ENCODE measurements around the gene CREB1. TPM values are rescaled to one million over a fixed set of nuclear protein-coding genes. Genes with fewer than 3 reads are reported as not detected.

The CREB1 gene
- total RNA-seq, 1 experiment from 2014 or later, result 47.7 TPM

DNA sequence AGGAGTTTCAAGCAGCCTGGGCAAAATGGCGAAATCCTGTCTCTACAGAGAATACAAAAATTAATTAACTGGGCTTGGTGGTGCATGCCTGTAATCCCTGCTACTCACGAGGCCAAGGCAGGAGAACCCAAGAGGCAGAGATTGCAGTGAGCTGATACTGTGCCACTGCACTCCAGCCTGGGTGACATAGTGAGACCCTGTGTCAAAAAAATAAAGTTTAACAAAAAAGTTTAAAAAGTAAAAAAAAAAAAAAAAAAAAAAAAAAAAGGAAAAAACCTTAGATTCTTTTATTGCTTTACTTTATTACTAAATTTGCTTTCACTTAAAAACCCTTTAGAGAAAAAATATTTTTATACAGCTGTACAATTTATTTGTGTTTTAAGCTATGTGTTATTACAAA is 10.7 kb downstream of the CREB1 start:
- DNase-seq (ENCODE audit: low read depth), result no peak

DNA sequence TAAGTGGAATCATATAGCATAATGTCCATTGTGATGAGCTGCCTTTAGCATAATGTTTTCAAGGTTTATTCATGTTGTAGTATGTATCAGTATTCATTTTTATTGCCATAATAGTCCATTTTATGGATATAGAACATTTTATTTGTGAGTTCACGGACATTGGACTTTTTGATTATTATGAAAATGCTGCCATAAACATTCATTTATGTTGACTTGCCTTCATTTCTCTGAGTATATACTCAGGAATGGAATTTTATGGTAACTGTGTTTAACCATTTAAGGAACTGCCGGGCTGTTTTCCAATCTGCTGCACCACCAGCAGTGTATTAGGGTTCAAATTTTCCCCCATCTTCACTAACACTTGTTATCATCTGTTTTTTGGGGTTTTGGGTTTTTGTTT is 12.2 kb downstream of the CREB1 start:
- DNase-seq (ENCODE audit: low read depth), result no peak

DNA sequence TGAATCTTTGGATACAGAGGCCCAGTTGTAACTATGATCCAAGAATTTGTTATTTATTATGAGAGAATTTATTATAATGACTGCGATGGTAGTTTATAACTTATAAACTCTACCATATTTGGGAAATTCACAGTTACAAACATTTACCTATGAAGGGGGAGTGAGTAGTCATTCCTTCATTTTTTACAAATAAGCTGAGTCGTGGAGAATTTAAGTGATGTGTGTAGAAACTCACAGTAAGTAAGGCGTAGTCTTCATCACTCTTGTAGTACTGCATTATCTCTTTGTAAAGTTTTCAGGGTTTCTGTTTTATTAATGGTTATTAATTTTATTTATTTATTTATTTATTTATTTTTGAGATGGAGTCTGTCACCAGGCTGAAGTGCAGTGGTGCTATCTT is 13.5 kb downstream of the CREB1 start:
- DNase-seq (ENCODE audit: low read depth), result no peak

DNA sequence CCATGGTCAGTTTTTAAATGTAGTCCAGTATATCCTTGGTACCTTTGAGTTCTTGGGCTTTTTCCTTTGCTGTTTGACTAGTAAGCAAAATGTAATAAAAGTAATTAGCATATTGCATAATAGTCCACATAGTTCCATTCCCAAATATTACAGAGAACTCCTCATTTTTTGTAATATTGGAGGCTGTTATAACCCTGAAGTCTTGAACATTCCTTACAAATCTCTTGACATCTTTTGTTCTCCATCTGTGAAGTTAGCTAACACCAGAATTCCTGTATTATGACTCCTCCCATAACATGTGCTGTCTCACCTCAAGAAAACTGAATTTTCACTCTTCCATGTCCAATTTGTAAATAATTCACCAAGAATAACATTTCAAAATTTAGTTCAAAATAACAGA is 17.1 kb downstream of the CREB1 start:
- DNase-seq (ENCODE audit: low read depth), result no peak

DNA sequence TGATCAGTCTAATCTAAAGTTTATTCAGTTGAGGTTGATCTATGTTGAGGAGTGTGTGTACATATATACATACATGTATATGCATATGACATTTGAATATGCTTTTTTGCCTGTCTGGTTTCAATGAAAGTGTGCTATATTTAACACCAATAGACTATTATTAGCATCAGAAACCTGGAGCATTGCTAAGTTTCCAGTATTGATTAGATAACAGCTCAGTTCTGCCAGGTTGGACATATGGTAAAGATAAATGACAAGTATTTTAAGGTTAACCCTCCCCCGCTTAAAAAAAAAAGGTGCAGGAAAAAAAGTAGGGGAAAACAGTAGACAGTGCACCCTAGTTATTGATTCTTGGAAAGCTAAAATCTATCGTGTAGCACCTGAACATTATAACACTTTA is 19.4 kb downstream of the CREB1 start:
- DNase-seq (ENCODE audit: low read depth), result no peak

DNA sequence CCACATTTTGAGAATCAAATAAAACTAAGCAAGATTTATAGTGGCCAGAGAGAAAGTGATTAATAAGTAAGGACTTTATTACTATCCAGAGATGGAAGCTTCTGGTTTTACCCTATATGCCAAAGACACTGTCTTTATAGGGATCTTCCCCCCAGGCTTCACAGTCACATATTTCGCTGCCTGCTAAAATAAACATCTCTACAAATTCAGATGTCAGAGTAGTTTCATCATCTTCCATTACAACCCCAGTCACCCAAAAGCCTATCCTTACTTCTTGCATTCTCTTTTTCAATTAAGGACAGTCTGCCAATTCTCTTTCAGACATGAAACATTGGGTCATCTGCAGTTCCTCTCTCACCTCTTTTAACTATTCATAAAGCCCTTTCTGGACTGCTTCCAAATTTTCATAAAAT is 28.3 kb downstream of the CREB1 start:
- DNase-seq (ENCODE audit: low read depth), result no peak

DNA sequence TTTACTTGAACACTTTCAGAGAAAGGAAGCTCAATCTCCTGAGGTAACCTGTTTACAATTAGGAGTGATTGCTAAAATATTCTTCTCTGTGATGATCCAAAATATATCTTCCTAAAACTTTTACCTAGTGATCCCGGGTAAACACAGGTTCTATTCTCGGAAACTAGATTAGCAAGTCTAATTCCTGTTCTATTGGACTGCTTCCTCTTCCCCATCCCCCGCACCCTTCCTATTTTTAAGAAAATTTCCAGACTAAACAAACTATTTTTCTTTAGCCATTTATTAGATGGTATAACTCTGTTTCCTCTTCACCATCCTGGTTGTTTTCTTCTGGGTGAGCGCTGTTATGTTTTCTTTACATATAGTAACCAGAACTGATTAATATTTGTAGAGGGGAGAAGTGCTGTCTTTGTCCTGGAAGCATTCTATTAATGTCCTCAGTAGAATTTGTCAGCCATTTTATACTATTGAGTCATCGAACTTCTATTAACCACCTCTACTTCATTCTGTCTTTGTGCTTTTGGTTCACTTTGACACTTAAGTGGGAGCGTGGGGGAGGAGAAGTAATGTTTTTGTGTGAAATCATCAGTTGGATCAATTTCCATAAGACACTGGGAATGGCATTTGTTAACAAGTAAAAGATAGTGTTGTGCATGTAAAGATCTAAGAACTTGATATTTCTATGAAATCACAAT is 31.8 kb downstream of the CREB1 start:
- DNase-seq (ENCODE audit: low read depth), result no peak

DNA sequence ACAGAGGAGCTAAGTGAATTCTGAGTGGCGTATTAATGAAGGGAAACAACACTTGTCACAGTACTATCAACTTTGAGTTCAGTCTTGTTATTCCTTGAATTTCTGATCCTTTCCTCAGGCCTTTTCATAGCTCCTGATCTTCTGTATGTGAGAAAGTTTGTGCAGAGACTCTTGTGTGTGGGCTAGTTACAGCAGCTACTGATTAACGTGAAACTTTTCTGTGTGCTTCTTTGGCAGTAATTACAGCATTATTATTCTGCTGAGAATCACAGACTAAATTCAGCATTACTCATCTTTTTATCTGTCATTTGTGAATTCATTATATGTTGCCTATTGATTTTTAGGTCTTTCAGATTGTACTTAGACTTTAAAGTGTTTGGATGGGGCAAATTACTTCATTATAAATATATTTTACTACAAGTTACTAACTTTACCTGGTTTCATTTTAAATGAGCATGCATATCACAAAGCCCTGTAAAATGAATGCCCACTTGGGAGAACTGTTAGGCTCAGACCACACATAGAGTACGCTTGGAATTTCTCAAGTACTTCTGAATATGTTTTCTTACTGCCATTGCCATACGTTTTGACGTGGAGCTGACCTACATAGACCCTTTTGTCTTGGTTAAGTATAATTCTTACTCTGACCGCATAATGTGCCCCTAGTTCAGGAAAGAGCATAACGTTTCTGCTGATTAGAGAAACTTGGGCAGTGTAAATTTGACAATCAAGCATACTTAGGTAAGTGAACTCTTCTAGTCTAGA is 36.2 kb downstream of the CREB1 start:
- no peak for DNase-seq (ENCODE audit: low read depth)

DNA sequence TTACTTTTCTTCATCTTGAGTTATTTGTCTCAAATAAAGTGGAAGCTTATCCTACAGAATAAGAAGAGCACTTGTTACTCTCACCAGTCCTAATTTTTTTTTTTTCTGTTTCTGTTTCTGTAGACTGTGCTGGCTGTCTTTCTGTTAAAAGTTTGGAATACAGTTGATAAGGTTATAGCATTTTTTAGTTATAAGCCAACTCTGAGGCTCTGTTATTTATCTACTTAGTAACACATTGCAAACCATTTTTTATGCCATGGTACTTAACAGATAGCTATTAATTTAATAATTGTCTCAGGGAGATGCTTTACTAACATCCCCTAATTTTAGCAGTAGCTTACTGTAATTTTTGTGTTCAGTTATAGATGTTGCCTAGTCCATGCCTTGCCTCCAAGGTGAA is 37.9 kb downstream of the CREB1 start:
- no peak for DNase-seq (ENCODE audit: low read depth)

DNA sequence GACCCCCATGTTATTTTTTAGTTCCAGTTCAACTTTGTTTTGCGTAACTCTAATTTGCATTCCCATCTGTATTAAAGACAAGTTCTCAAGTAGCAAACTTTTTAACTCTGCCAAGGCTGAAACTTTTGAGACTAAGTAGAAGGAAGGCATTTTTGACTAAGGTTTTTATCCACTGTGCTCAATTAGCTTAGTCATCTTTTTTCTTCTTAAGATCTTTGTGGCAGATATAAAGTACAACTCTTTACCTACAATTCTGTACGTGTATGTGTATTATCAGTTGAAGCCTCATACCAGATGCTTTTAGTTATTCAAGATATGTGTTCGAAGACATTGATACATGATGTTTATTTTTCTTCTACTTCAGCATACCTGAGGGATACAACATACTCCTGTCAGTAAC is 41.6 kb downstream of the CREB1 start:
- no peak for DNase-seq (ENCODE audit: low read depth)

DNA sequence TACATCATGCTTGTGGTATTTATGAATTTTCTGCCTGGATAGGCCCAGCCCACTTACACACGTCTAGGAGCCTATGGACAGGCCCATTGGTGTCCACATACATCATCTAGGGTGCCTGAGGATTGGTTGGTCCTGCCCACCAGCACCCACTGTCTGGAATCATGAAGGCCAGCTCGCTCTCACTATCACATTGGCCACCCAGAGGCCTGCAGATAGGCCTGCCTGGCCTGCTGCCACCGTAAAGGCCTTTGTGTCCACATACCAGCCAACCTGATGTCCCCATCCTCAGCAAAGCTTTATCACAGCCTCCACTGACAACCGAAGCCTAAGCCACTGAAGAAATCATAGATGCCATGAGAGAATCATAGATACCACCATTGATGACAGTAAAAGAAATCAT is 55.2 kb downstream of the CREB1 start:
- DNase-seq (ENCODE audit: low read depth), result no peak

DNA sequence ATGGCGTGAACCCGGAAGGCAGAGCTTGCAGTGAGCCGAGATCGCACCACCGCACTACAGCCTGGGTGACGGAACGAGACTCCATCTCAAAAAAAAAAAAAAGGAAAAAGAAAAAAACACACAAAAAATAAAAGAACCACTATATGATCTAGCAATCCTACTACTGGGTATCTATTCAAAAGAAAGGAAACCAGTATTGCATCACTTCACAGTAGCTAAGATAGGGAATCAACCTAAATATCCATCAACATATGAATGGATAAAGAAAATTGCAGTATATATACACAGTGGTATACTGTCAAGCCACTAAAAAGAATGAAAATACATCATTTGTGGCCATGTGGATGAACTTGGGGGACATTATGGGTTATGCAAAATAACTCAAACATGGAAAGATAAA is 57.5 kb downstream of the CREB1 start:
- no peak for DNase-seq (ENCODE audit: low read depth)

DNA sequence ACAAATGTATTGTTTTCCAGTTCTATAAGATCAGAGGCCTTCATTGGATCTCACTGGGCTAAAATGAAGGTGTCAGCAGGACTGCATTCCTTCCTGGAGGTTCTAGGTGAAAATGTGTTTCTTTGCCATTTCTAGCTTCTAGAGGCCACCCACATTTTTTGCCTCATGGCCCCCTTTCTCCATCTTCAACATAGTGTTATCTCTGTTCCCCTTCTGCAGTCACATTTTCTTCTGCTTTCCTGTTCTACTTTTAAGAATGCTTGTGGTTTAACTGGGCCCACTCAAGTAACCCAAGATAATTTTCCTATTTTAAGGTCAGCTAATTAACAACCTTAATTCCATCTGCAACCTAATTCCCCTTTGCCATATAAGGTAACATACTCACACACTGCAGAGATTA is 59.4 kb downstream of the CREB1 start:
- no peak for DNase-seq (ENCODE audit: low read depth)

DNA sequence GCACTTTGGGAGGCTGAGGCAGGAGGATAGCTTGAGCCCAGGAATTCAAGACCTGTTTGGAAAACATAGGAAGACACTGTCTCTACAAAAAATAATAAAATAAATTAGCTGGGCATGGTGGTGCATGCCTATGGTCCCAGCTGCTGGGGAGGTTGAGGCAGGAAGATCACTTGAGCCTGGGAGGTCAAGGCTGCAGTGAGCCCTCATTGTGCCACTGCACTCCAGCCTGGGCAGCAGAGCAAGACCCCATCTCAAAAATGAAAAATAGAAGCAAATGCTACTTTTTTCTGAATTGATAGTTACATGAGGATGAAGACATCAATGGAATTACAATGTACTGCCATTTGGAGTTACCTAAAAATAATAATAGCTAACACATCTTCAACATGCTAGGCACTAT is 63.5 kb downstream of the CREB1 start:
- DNase-seq (ENCODE audit: low read depth), result no peak

DNA sequence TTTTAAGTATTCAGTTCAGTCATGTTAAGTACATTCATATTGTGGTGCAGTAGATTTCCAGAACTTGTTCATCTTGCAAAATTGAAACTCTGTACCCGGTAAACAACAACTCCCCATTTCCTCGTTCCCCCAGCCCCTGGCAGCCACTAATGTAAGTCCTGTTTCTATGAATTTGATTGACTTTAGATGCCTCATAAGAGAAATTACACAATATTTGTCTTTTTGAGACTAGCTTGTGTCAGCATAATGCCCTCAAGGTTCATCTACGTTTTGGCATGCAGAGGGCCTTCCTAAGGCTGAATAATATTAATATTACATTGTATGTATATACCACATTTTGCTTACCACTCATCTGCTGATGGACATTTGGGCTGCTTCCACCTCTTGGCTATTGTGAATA is 64.5 kb downstream of the CREB1 start:
- DNase-seq (ENCODE audit: low read depth), result no peak

DNA sequence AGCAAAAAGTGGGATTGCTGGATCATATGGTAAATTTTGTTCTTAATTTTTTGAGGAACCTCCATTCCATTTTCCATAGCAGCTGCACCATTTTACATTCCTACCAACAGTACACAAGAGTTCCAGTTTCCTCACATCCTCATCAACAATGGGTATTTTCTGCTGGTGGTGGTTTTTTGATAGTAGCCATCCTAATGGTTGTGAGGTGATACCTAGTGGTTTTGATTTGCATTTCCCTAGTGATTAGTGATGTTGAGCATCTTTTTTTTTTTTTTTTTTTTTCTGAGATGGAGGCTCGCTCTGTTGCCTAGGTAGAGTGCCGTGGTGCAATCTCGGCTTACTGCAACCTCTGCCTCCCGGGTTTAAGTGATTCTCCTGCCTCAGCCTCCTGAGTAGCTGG is 65.0 kb downstream of the CREB1 start:
- no peak for DNase-seq (ENCODE audit: low read depth)

DNA sequence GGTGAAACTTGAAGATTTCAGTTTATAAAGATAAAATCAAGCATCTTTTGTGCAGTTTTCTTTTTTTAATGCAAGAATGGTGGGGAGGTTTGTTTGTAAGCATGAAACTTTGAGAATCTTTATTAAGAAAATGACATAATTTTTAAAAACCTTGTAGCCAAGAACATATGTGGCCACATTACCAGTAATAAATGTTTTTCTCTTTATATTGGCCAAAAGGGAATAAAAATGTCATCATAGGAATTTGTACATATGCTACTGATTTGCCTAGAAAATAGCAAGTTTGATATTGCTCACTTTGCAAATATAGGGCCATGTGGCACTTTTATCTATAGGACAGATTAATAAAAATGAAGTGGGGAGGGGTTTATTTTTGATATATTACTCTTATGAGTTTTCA is 69.9 kb downstream of the CREB1 start:
- DNase-seq (ENCODE audit: low read depth), result no peak

DNA sequence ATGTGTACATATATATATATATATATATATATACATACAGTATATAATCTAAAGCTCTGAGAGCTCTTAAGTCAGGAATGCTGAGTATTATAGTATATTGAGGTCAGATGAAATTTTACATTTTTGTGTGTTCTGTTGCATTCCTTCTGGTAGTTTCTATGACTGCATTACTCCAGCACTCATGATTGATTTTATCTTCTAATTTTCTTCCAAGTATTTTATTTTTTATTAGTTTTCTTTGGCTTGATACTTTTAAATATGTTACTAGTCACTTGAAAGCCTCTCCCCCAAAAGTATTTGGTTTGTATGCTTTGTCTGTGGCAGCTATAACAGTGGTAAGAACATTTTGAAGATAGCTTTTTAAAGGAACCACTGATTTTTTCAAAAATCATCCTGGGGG is 70.5 kb downstream of the CREB1 start:
- no peak for DNase-seq (ENCODE audit: low read depth)

DNA sequence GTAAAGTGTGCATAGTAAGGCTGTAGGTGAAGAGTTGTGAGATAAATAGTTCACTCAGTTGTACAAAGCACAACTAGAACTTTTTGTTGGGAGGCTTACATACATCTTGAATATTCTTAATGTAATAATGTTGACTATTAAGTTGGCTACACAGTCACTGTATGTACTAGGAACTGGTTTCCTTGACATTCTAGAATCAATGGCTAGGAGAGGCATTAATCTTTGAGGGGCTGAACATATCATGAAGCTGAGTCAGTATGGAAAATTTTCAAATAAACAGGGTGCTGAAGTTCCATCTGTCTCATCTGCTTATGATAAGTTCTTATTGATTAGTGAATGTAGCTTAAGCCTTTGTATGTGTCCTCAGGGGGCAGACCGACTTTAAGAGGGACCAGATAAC is 72.0 kb downstream of the CREB1 start:
- no peak for DNase-seq (ENCODE audit: low read depth)

DNA sequence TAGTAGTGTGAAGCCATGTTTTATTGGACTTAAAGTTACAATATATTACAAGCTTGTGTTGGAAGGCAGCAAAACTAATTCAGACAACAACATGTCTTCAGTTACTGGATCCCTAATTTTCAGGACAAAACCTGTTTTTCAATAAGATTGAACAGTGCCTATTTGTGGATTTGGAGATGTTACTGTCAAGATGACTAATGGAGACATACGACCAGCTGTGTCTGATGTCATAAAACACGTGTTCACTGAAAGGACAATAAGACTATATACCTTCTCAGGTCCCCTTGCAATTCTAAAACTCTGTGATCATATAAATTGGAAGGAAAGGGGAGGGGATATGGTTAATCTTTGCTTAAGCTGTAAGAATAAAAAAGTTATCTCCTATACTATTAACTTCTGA is 73.7 kb downstream of the CREB1 start:
- DNase-seq (ENCODE audit: low read depth), result no peak

DNA sequence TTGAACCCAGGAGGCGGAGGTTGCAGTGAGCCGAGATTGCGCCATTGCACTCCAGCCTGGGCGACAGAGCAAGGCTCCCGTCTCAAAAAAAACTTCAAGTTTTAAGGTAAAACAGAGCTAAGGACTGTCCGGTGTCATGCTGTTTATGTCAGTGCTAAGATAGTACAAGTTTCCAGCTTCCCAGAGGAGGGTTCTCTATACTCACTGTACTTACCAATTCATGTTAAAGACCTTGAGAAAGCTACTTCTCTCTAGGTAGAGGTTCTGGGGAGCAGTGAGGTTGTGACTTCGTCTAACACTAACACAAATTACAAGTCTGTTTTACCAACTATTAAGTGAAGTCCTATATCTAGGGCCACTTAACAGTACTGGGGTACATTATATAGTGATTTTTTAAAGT is 76.6 kb downstream of the CREB1 start:
- DNase-seq (ENCODE audit: low read depth), result no peak

DNA sequence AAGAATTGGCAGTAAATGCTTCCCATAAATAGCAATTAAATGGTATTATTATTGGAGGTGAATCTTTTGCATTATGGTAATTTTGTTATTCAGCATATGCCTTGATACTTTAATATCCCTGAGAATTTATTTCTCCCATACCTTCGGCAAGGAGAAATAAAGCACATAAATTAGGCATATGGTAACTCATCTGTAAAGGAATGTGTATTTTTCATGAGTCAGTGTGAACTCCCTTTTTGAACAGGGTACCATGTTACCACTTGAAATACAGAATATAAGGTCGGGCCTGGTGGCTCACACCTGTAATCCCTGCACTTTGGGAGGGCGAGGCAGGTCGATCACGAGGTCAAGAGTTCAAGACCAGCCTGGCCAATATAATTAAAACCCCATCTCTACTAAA is 77.1 kb downstream of the CREB1 start:
- no peak for DNase-seq (ENCODE audit: low read depth)

DNA sequence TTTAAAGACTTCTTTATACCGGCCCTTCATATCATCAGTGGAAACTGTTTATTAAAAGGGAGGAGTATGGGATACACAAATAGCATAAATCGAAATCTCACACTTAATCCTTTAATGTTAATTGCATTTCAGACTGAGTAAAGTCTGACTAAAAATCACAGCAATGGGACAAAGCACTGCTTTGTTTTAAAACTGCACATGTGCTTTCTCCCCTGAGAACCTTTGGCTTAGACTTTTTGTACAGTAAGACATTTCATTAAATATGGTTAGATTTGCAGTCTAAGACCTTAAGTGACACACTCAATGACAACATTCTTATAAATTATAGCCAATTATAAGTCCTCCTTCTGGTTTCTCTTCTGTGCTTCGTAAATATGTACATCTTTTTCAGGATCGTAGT is 83.0 kb downstream of the CREB1 start:
- no peak for DNase-seq (ENCODE audit: low read depth)
